AG09319 (cell line): ENCODE data around the gene GTSF1L.

Source experiments
- DNase-seq: peaks from one replicate; pipeline ENCODE4 v3.0.0-alpha.2; 2010; ENCODE audit warnings: low read depth; ENCODE audit errors: extremely low read depth
- CTCF ChIP-seq: IDR thresholded peaks from 2 replicates; pipeline ENCODE4 v1.5.1; 2011; ENCODE audit warnings: low read depth, mild to moderate bottlenecking, inconsistent platforms, low read length, moderate library complexity

Gene GTSF1L

GRCh38 chr20:43723186-43723585 is 3.6 kb downstream of the GTSF1L start:
- peak; percentile 49 for DNase-seq
- TF ChIP-seq CTCF, result no peak

- DNase-seq, result no peak
- TF ChIP-seq CTCF, result no peak
These were observed 4.7 kb downstream of the GTSF1L start for GRCh38 chr20:43722153-43722505.

- DNase-seq, result no peak
- TF ChIP-seq CTCF, result no peak
These were observed 5.2 kb downstream of the GTSF1L start for GRCh38 chr20:43721429-43722152.

GRCh38 chr20:43721097-43721428 is 5.7 kb downstream of the GTSF1L start:
- TF ChIP-seq CTCF, result no peak
- no peak for DNase-seq

- TF ChIP-seq CTCF, result no peak
- DNase-seq, result no peak
These were observed 6.8 kb downstream of the GTSF1L start for GRCh38 chr20:43720007-43720406.

- no peak for DNase-seq
- no peak for TF ChIP-seq CTCF
These were observed 9.2 kb downstream of the GTSF1L start for GRCh38 chr20:43717616-43717995.

- no peak for TF ChIP-seq CTCF
- DNase-seq, result no peak
These were observed 9.8 kb downstream of the GTSF1L start for GRCh38 chr20:43716757-43717615.
